HuH-7 (cell line): ENCODE measurements around the gene IFI6.
"Not testable (repeated sequence)": the region's sequence is repeated elsewhere in the genome, so short reads cannot be mapped to it uniquely, and the experiment has no call there.

Experiments used
- DNase-seq: peaks from one replicate; pipeline ENCODE4 v3.0.0; 2011; ENCODE audit warnings: low spot score

Gene IFI6

DNA sequence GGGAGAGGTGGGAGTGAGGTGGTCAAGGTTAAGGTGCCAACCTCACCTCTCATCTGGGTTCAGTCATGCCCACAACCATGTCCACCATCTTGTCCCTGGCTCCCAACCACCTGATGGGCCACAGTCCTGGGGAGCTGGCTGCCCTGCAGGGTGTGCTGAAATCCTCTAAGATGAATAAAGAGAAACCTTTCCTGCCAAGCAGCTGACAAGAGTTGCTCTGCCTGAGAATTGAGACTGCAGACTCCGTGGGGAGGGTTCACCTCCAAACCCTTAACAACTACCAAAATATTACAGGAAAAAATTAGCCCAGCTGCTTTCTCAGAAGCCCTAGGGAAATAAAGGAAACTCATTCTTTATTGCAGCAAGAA lies 21.8 kb downstream of the IFI6 start:
- DNase-seq = no peak

- no peak for DNase-seq
Measured at GRCh38 chr1:27649306-27649635, 22.7 kb downstream of the IFI6 start.

DNA sequence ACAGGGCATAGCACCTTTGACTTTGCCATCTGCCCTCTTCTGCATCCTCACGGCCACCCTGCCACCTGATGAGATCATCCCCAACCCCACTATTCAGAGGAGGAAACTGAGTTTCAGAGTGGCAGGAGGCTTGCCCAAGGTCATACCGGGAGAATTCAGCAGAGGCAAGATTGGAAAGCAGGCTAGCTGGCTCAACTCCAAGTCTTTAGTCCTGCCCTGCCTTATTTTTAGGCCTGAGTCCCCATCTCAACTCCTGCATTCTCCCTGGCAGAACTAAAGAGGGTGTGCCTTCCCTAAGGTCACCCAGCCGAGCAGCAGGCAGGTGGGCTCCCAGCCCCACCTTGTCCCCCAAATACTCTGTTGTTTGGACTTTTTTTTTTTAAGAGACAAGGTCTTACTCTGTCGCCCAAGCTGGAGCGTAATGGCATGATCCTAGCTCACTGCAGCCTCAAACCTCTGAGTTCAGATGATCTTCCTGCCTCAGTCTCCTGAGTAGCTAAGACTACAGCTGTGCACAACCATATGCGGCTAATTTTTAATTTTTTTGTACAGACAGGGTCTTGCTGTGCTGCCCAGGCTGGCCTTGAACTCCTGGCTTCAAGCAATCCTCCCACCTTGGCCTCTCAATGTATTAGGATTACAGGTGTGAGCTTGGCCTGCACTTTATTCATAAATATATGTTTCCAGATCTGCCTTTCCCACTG lies 23.2 kb downstream of the IFI6 start:
- no peak for DNase-seq

DNA sequence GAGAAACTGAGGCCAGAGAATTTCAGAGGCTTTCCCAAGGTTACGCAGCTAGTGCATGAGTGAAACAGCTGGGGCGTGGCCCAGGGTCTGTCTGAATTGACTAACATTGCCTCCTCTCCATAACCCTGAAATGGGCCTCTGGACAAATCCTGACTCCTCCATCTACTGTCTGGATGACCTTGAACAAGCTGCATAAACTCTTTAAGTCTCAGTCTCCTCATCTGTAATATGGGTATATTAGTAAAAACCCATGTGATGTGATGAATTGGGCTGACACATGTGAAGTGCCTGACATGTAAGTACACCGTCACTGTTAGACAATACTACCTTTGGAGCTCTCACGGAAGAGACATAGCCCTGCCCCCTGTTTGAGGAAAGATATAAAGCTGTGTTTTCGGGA lies 24.7 kb downstream of the IFI6 start:
- DNase-seq = no peak

DNA sequence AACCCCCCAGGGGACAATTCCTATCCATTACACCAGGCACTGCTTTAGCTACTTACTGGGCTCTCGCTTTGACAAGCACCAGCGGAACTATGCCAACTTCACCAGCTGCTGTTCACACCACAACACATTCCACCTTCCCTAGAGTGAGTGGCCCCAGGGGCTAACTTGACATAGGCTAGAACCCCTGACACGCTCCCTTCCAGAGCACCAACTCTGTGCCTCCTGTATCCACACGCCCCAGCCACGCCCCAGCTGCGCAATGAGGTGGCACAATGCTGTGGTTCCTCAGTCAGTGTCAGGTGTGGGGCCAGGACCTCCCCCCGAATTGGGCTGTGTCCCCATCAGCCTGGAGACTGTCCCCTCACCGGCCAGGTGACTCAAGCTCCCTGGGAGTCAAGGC lies 25.3 kb downstream of the IFI6 start:
- no peak for DNase-seq

- DNase-seq = no peak
Measured at GRCh38 chr1:27645071-27645415, 26.9 kb downstream of the IFI6 start.

GRCh38 chr1:27644369-27645070 lies 27.5 kb downstream of the IFI6 start:
- DNase-seq = no peak

DNA sequence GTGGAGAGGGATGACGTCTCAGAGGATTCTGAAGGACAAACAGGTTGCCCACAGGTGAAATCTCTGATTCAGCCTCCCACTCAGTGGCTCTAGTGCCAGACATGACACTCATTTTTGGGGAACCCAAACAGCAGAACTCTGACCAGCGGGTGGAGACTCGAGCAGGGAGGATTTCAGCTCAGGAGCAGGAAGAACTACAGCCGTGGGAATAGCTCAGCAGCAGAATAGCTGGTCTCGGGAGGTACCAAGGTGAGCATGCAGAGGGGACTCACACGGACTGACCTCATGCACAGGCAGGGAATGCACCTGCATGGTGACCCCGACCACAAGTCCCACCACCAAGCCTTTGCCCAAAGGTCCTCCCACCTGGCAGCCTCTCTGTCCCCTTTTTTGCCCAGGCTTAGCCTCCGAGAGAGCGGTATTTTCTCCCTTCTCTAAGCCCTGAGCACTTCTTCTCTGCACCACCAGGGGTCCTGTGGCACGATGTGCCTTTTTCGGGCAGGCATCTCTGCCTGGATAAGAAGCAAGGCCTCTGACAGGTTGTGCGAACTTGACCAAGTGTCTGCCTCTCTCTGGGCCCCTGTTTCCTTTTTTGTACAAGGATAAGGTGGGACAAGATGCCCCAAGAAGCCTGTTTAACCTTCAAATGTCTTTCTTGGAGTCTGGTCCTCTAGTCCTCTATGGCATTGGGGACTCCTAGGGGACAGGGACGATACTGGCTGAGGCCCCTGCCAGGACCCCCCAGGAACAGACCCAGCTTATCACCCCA lies 28.2 kb downstream of the IFI6 start:
- peak; percentile 69 for DNase-seq

- DNase-seq = not testable (repeated sequence)
Measured at GRCh38 chr1:27640514-27640913, 31.5 kb downstream of the IFI6 start.

DNA sequence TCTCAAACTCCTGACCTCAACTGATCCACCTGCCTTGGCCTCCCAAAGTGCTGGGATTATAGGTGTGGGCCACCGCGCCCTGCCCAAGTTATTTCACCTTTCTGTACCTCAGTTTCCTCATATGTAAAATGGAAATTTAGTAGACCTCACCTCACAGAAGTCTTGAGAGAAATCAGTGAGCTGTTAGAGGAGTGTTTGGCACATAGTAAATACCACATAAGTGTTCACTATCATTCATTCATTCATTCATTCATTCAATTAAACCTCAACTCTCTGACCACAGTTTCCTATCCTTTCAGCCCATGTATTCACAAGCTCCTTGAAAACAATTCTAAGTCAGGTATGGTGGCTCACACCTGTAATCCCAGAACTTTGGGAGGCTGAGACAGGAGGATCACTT lies 33.2 kb downstream of the IFI6 start:
- DNase-seq = no peak

- DNase-seq = no peak
Measured at GRCh38 chr1:27638047-27638734, 33.8 kb downstream of the IFI6 start.

DNA sequence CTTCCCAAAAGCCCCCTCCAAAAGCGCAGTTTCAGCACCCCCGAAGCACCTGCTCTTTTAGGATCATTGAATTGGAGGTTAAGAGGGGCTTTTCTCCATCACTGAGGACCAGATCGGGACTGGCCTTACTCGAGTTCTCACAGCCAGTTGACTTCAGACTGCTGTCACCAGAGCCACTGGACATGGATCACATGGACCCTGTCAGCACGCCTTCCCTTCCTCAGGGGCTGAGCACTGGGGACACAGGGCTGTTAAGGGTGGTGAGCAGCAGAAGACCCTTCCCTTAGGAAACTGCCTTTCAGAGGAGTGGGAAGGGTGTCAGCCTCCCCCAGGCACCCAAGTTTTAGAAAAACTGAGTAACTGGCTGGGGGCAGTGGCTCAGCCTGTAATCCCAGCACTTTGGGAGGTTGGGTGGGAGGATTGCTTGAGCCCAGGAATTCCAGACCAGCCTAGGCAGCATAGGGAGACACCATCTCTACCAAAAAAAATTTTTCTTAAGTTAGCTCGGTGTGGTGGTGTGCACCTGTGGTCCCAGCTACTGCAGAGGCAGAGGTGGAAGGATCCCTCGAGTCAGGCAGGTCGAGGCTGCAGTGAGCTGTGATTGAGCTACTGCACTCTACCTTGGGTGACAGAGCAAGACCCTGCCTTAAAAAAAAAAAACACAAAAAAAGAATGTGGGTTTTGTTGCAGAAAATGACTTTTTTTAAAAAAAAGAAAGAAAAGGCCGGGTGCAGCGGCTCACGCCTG lies 36.4 kb downstream of the IFI6 start:
- no peak for DNase-seq

- DNase-seq = no peak
Measured at GRCh38 chr1:27634985-27635367, 37.0 kb downstream of the IFI6 start, which contains the start of gene FGR. Gene FGR (minus strand): TSS chr1:27635185. CDS start chr1:27623916, 11,269 bp downstream.

DNA sequence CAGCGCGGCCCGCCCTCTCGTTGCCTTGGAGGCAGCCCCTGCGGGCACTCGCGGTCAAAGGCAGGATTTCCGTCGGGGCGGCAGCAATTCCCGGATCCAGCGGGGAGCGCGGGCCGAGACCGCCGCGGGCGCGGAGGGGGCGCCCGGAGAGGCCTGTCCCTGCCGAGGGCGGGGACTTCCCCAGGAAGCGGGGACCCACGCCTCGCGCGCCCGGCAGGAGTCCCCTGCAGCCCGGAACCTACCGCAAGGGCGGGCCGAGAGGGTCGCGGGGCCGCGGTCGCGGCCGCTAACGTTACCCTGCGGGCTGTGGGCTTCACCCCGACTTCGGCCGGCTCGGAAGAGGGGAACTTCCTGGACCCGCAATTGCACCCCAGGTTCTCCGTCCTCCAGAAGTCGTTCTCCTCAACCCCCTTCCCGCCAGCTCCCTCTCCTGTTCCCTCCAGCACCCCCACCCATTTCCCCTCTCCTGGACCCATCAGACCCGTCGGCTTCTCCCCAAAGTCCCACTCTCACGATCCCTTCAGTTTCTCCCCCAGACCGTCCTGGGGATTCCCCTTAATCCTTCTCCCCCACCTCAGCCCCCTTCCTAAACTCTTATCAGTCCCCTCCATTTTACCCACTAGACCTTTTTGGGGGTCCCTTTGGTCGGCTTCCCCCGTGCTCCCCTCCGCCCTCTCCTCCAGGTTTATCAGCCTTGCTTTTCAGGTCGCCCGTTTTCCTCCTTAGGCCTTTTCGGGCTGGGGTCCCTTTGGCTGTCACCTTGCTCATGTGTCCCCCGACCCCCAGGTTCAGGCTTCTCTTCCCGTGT lies 37.6 kb downstream of the IFI6 start:
- no peak for DNase-seq

GRCh38 chr1:27633640-27634176 lies 38.3 kb downstream of the IFI6 start:
- no peak for DNase-seq

GRCh38 chr1:27633298-27633610 lies 38.7 kb downstream of the IFI6 start:
- DNase-seq = no peak

DNA sequence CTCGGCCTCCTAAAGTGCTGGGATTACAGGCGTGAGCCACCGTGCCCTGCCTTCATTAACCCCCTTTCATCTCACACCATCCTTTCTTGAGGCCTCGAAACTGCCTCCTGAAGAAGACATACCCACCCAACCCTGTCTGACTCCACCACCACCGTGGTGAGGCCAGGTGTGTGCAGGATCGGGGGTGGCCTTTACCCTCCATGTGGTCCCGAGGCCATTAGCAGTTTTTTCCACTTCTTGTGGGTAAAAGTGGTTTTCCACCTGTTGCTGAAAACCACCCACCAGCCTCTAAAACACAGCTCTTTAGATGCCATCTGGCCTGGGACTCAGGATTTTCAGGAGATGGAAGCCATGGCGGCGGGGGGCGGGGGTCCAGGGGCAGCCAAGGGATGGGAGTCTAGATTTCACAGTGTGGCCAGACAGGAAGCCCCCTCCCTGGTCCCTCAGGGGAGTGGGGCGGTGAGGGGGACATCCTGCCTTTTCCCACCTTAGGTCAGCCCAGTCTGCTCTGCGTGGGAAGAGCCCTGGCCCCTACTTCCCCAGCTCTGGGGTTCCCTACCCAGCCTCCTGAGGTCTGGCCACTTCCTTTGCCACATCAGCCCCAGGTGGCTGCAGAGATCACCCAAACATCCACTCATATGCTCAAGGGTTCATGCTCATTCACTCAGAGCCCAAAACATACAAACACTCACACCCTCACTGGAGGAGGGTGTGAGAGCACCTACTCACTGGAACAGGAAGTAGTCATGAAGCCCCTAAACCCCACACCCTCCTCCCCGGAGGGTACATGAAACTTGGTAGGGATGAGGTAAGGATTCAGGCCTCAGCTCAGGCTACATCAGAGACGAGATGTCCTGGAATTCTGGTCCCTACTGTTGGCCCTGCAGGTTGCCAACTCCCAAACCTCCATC lies 39.4 kb downstream of the IFI6 start:
- no peak for DNase-seq

DNA sequence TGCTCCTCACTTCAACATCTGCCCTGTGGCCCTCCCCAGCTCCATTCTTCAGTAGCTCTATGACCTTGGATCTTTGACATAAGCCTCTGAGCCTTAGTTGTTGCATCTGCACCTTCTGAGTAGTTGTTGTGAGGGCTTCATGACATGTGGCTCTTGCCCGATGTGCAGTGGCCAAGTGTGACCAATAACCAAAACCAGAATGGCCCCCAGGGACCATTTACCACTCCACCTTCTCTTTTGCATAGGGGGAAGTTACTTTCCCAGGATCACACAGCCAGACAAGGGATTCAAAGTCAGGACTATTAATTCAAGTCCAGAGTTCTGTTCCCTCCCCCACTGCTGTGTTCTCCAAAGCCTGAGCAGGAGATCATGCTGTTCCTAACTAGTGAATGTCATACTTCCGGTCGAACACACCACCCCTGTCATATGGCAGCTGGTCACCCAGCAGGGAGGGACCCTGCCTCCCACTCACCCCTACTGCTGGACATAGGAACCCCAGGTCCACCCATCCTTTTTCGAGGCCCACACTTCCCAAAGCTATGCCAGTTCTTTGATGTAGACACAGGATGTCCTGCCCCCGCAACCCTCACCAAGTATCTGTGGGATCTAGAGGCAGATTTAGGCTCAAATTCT lies 41.0 kb downstream of the IFI6 start:
- DNase-seq = no peak

DNA sequence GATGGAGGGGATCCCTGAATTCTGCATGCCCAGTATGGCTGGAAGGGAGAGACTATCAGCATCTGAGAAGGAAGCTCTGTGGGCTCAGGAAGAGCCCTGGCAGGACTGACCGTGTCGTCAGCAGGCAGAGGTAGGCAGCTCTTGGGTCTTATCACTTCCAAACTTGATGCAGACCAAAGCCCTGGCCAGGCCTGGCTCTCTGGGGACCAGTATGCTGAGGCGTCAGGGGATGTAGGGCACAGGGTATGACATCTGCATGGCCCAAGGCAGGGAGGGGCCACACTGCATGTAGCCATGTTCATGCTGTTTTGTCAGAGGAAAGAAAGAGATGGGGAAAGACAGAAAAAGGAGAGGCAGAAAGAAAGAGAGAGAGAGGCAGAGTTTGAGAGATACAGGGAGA lies 43.3 kb downstream of the IFI6 start:
- DNase-seq = no peak

DNA sequence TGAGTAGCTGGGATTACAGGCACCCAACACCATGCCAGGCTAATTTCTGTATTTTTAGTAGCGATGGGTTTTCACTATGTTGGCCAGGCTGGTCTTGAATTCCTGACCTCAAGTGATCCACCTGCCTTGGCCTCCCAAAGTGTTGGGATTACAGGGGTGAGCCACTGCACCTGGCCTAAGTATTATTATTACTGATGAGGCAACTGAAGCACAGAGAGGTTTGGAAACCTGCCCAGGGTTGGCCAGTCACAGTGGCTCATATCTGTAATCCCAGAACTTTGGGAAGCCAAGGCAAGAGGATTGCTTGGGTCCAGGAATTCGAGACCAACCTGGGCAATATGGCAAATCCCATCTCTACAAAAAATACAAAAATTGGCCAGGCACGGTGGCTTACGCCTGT lies 44.3 kb downstream of the IFI6 start:
- not testable (repeated sequence) for DNase-seq
